Suprapubic skin (tissue), 3 donors: ENCODE measurements around the gene ZMYND11.

Source experiments
- CTCF ChIP-seq, 2 donors: fragments of 200-600 bp in 1 of 2; fragments of 450-650 bp in 1 of 2; sonication (generic) in 1 of 2; IDR thresholded peaks; one replicate each; pipeline ENCODE4 v1.5.1; 2016 to 2019; ENCODE audit warnings: antibody characterized with exemption in 2 of 2, mild to moderate bottlenecking in 1 of 2, moderate library complexity in 1 of 2
- POLR2AphosphoS5 ChIP-seq, 3 donors: sonication (generic); formaldehyde crosslinking; IDR thresholded peaks; one replicate each; pipeline ENCODE4 v1.6.1; 2017; ENCODE audit warnings: antibody characterized with exemption in 3 of 3

- no peak for TF ChIP-seq CTCF (IDR thresholded peaks at IDR 0.05)
- no peak for TF ChIP-seq POLR2AphosphoS5 (IDR thresholded peaks at IDR 0.05)
Observed at GRCh38 chr10:219731-220472, 84.6 kb downstream of the ZMYND11 start.
